Right ventricle myocardium superior (tissue), 1 donor: ENCODE data around the gene AFM. TPM values are rescaled to one million over a fixed set of nuclear protein-coding genes. Genes with fewer than 3 reads are reported as not detected.

ENCODE experiments used
- ATAC-seq: fragments of 200-7000 bp; cut with Tn5 transposase; one replicate; pipeline ENCODE4 v1.9.1; 2020; ENCODE audit warnings: mild to moderate bottlenecking; ENCODE audit not compliant: poor library complexity
- DNase-seq: peaks from one replicate; pipeline ENCODE4 v3.0.0-alpha.2; 2020
- intact Hi-C: fragments of 100-400 bp; cut with DNase I; formaldehyde crosslinking; loops from one replicate; pipeline ENCODE4 v1.11.2; 2022
- total RNA-seq: library from RNA; stranded (reverse); fragmentation: NEBNext Ultra II Directional; extraction: Animal tissue kit (Norgen Biotek cat#: 25700); gene quantifications from one replicate; pipeline ENCODE4 v1.2.1, GENCODE V29; 2021
- donor health status: DM: no; HTN: yes; CAD: no; lungs with severe emphysema.

AFM gene
- total RNA-seq, 1 donor from 2014 or later, result not detected

DNA sequence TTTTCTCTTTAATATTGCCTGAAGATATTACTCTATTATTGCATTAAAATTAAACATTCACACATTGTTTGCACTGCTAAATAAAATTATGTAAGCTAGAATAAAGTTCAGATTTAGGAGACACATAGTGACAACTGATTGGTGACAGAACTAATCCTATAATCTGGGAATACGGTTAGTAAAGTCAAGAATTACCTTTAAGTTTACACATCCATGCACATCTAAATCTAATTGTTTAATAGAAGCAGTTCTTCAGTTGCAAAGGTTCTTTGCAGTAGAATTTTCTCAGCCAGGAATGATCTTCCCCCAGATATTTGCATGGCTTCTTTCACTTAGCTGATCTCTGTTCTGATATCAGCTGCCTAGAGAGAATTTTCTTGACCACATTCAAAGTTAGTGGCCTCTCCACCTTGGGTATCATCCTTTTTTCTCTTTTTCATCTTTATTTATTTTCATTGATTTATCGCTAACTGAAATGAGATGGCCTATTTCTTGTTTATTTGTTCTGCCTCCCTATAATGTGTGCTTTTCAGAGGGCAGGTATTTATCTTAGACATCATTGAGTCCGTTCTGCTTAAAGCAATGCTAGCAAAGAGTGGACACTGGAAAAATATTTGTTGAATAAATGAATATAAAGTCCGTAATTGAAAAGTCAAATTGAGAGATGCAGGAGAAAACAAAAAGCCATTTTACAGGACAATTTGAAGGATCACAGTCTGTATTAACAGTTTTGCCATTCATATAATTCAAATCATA is 32.9 kb upstream of the AFM start:
- intact Hi-C loops, result no loop called here
- DNase-seq, result no peak
- no peak for ATAC-seq

DNA sequence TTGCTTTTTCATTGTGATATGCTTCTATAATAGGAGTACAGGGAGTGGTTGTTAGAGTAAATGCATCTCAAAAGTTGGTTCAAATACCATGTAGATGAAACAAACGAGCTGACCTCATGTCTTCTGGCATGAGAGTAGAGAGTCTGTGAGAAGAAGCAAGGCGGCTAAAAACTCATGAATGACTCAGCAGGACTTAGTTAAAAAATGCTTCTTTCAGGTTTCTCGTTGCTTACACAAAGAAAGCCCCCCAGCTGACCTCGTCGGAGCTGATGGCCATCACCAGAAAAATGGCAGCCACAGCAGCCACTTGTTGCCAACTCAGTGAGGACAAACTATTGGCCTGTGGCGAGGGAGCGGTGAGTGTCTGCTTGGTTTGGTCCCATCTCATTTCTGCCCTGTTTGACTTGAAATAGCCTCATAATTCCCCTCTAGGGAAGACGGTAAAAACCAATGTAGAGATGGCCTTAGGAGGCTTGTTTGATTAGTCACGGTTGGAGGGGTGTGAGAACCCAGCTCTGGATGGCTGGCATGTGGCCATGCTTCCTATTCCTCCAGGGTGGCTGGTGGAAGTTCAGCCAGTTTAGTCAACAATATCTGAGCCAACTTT is 31.0 kb upstream of the AFM start:
- intact Hi-C loops, result no loop called here
- peak; percentile 56 for DNase-seq
- peak; percentile 68 for ATAC-seq

GRCh38 chr4:73451404-73451803 is 30.1 kb upstream of the AFM start:
- intact Hi-C loops, result no loop called here
- DNase-seq (no peak), ATAC-seq (no peak)

- intact Hi-C loops, result no loop called here
- ATAC-seq, result no peak
These were observed 29.4 kb upstream of the AFM start for GRCh38 chr4:73451981-73452747.

DNA sequence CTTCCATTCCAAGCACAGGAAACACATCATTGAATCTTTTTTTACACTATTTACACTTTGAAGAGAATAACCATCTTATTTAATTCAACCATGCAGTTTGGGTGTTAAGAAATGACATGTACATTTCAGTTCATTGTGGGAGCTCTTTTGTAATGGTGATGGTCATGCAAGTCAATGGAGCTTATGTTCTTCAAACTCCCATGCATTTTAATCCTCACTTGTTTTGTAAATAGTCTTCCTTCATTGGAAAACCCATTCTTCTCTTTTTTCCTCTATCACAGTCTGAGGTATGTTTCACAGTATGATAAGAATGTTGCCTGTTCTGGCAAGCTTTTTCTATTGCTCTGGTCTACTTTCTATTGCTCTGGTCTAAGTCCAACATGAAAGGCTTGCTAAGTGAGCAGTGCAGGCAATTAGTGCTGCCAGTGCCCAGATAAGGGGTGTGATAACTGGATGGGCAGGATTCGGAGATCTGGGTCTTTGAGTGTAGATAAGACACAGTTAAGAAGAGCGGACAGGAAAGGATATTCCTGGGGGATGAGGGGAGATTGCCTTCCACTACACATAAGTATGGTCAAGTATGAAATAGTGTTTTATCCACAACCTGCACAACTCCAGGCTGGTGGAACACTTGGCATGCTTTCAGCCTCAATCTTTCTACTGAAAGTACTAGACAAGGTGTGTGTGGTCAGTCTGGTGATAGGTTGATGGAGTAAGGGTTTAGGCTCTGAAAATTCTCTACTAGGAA is 28.4 kb upstream of the AFM start:
- ATAC-seq, result no peak
- intact Hi-C loops, result no loop called here
- no peak for DNase-seq

More at GRCh38 chr4:73451981-73452747, 29.4 kb upstream of the AFM start:
- peak; percentile 10 for DNase-seq

DNA sequence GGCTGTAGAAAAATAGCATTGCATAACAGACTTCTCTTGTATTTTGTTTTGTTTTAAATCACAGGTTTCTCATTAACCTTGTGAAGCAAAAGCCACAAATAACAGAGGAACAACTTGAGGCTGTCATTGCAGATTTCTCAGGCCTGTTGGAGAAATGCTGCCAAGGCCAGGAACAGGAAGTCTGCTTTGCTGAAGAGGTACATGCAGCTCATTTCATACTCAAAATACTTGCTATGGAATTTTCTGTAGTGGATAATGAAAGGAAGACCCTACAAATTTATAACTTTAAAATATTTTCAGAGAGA is 27.9 kb upstream of the AFM start:
- ATAC-seq (no peak), DNase-seq (no peak)
- intact Hi-C loops, result no loop called here

- intact Hi-C loops, result no loop called here
- ATAC-seq (no peak), DNase-seq (no peak)
These were observed 26.6 kb upstream of the AFM start for GRCh38 chr4:73454920-73455319.

DNA sequence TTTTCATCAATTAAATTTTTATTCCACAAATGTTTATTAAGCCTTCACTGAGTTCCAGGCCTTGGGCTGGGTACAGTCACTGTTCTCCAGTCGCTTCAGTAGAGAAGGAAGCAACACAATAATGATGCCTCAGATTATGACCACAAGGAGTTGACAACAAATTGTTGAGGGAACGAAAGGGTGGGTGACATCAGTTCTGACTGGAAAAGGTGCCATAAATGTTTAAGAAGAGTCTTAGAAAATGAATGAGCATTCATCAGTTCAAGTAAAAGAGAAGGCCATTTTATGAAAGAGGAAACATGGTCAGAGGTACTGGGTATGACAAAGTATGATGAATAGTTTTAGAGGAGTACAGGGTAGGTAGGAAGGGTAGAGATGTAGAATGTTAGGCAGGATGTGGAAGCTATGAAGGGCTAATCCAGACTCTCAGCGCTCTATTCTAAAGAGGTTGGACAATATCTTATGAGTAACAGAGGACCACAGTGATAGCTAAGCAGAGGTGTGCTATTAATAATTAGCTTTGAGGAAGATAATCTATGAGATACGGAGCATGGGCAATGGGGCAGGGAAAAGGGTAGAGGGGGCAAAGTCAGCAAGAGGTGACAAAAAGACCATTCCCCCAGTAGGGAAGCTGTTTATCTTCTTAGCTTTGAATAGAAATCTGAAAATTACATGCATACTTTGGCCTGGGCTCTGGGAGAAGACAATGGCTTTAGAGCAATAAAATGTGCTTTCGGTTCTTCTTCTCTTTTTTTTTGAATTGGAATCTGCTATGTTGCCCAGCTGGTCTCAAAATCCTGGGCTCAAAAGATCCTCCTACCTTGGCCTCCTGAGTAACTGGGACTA is 25.1 kb upstream of the AFM start:
- intact Hi-C loops, result no loop called here
- DNase-seq (no peak), ATAC-seq (no peak)

GRCh38 chr4:73458184-73459047 is 23.1 kb upstream of the AFM start:
- DNase-seq, result no peak
- intact Hi-C loops, result no loop called here
- ATAC-seq, result no peak

GRCh38 chr4:73459048-73459421 is 22.5 kb upstream of the AFM start:
- DNase-seq, result no peak
- intact Hi-C loops, result no loop called here
- no peak for ATAC-seq

GRCh38 chr4:73460913-73461522 is 20.5 kb upstream of the AFM start:
- ATAC-seq (no peak), DNase-seq (no peak)
- intact Hi-C loops, result no loop called here

DNA sequence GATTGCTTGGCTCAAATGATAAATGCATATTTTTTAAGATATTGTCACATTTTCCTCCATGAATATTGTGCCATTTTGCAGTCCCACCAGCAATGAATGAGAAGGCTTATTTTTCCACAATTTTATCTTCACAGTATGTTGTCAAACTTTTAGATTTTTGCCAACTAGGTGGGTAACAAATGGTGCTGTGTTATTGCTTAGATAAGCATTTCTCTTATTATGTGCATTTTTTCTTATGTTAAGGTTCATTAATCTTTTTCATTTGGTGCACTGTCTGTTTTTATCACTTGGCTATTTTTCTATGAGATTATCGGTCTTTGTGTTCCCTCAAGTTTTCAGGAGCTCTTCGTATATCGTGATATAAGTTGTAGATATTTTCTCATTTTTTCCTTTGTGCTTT is 13.4 kb upstream of the AFM start:
- no peak for DNase-seq
- ATAC-seq, result no peak
- intact Hi-C loops, result no loop called here

DNA sequence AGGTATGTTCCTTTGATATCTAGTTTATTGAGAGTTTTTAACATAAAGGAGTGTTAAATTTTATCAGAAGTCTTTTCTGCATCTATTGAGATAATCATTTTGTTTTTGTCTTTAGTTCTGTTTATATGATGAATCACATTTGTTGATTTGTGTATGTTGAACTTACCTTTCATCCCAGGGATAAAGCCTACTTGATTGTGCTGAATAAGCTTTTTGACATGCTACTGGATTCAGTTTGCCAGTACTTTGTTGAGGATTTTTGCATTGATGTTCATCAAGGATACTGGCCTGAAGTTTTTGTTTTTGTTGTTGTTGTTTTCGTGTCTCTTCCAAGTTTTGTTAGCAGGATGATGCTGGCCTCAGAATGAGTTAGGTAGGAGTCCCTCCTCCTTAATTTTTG is 10.8 kb upstream of the AFM start:
- DNase-seq, result no peak
- no peak for ATAC-seq
- intact Hi-C loops, result no loop called here

GRCh38 chr4:73477176-73477575 is 4.4 kb upstream of the AFM start:
- ATAC-seq (no peak), DNase-seq (peak; percentile 38)
- intact Hi-C loops, result no loop called here

- no peak for ATAC-seq
- intact Hi-C loops, result no loop called here
- DNase-seq, result no peak
These were observed 2.2 kb upstream of the AFM start for GRCh38 chr4:73479323-73479722.

DNA sequence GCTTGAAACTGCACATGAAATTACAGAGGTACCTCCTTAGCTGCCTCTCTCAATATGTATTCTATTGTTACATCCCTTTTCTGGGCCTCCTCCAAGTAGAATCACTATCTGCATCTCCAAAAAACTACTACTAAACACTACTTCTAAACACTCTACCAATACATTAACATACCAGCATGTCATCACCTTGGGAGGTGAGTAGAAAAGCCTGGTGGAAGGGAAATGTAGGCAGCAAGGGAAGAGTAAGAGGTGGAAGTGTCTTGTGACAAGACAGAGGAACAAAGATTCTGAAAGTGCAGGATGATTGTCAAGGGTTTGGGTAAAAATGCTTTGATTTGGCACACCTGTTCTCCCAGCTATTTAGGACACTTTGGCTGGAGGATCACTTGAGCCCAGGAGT is 3.5 kb downstream of the AFM start:
- intact Hi-C loops, result no loop called here
- DNase-seq, result no peak
- no peak for ATAC-seq

- ATAC-seq, result no peak
- no peak for DNase-seq
- intact Hi-C loops, result no loop called here
These were observed 4.1 kb downstream of the AFM start for GRCh38 chr4:73485596-73485995.
